Endothelial cell of umbilical vein (primary cell): ENCODE results near the gene MOXD1. TPM values are rescaled to one million over a fixed set of nuclear protein-coding genes. Genes with fewer than 3 reads are reported as not detected.

ENCODE experiments used
- BruUV-seq: library from RNA; stranded (reverse); fragments of 400-500 nt; replicated peaks from 2 replicates; lab custom pipeline; 2021; lab: Mats Ljungman, UMichigan
- CTCF ChIA-PET: fragments of 300-600, 350-600 bp; sonication (Branson Sonifier 250); formaldehyde crosslinking; loops from one replicate; lab custom pipeline; 2021; ENCODE audit warnings: antibody characterized with exemption, inconsistent platforms; lab: Charles Lee
- POLR2A ChIA-PET: fragments of 300-600, 350-600 bp; sonication (Branson Sonifier 250); formaldehyde crosslinking; loops from one replicate; lab custom pipeline; 2021; ENCODE audit warnings: antibody characterized with exemption, inconsistent platforms; lab: Charles Lee
- DNase-seq: peaks from one replicate; pipeline ENCODE4 v3.0.0-alpha.2; 2011; ENCODE audit warnings: low read depth, low spot score
- FAIRE-seq: peaks from 2 replicates; lab custom pipeline; 2011; peaks lifted over from hg19 to GRCh38; lab: Jason Lieb, UNC
- H2AFZ ChIP-seq: 2 replicates; pipeline ENCODE4 v1.6.0; 2012; ENCODE audit warnings: low read depth, low read length, control low read depth, inconsistent platforms
- H3K27ac ChIP-seq: 2 replicates; pipeline ENCODE4 v1.5.1; 2011; ENCODE audit warnings: low read depth, mild to moderate bottlenecking, control low read depth, low read length, moderate library complexity; ENCODE audit not compliant: insufficient read depth
- H3K27me3 ChIP-seq, 2 experiments: 2 replicates each; pipeline versions ENCODE4 v1.6.0 to v1.6.1; 2011; ENCODE audit warnings: low read length in 2 of 2, mixed read lengths in 1 of 2; ENCODE audit not compliant: control insufficient read depth in 2 of 2, insufficient read depth in 2 of 2
- H3K36me3 ChIP-seq, 2 experiments: 2 replicates in 1 of 2; 3 replicates in 1 of 2; pipeline ENCODE4 v1.5.1; 2011; ENCODE audit warnings: low read length in 2 of 2, mild to moderate bottlenecking in 1 of 2, moderate library complexity in 1 of 2; ENCODE audit not compliant: control insufficient read depth in 2 of 2, insufficient read depth in 2 of 2; ENCODE audit errors: extremely low read depth in 1 of 2
- H3K4me1 ChIP-seq: 3 replicates; pipeline ENCODE4 v1.5.1; 2011; ENCODE audit warnings: mild to moderate bottlenecking, low read length; ENCODE audit not compliant: control insufficient read depth, insufficient read depth; ENCODE audit errors: extremely low read depth
- H3K4me2 ChIP-seq: 2 replicates; pipeline ENCODE4 v1.6.1; 2011; ENCODE audit warnings: low read length, control low read depth, mixed read lengths; ENCODE audit not compliant: insufficient read depth
- H3K4me3 ChIP-seq, 3 experiments: fragments of 200-600 bp in 1 of 3; sonication (generic), shearing (Covaris generic) in 1 of 3; replicated peaks in 1 of 3; 2 replicates each; pipeline ENCODE4 v1.5.1; 2011 to 2016; ENCODE audit warnings: control low read depth in 3 of 3, low read length in 3 of 3, mild to moderate bottlenecking in 2 of 3, inconsistent platforms in 1 of 3, low read depth in 1 of 3, moderate library complexity in 1 of 3; ENCODE audit not compliant: insufficient read depth in 1 of 3
- H3K79me2 ChIP-seq: 2 replicates; pipeline ENCODE4 v1.6.0; 2012; ENCODE audit warnings: low read length, inconsistent platforms; ENCODE audit not compliant: control insufficient read depth, insufficient read depth
- H3K9ac ChIP-seq: replicated peaks from 2 replicates; pipeline ENCODE3; 2011; ENCODE audit warnings: low read length, control low read depth; ENCODE audit not compliant: insufficient read depth; ENCODE audit errors: extremely low read depth
- H3K9me1 ChIP-seq: replicated peaks from 3 replicates; pipeline ENCODE4 v1.6.0; 2011; ENCODE audit warnings: mild to moderate bottlenecking, low read length; ENCODE audit not compliant: control insufficient read depth, insufficient read depth; ENCODE audit errors: extremely low read depth
- H3K9me3 ChIP-seq: replicated peaks from 2 replicates; pipeline ENCODE4 v1.5.1; 2012; ENCODE audit warnings: low read length, inconsistent platforms; ENCODE audit not compliant: control insufficient read depth, insufficient read depth
- H4K20me1 ChIP-seq: replicated peaks from 2 replicates; pipeline ENCODE3; 2011; ENCODE audit warnings: mild to moderate bottlenecking, low read length; ENCODE audit not compliant: control insufficient read depth, insufficient read depth; ENCODE audit errors: extremely low read depth
- EZH2 ChIP-seq: IDR thresholded peaks from 2 replicates; pipeline ENCODE4 v1.6.1; 2012; ENCODE audit warnings: borderline replicate concordance, low read depth, mild to moderate bottlenecking, moderate library complexity, low read length, inconsistent platforms; ENCODE audit not compliant: severe bottlenecking
- GATA2 ChIP-seq: IDR thresholded peaks from 2 replicates; pipeline ENCODE4 v1.7.0; 2011; ENCODE audit warnings: low read depth, mild to moderate bottlenecking, moderate library complexity, mixed read lengths, low read length; ENCODE audit not compliant: insufficient read length, insufficient read depth
- JUN ChIP-seq: IDR thresholded peaks from 2 replicates; pipeline ENCODE4 v1.6.1; 2011; ENCODE audit warnings: borderline replicate concordance, low read depth; ENCODE audit not compliant: insufficient read length, insufficient read depth
- MYC ChIP-seq: IDR thresholded peaks from one replicate; pipeline ENCODE4 v1.6.1; 2011; ENCODE audit warnings: mild to moderate bottlenecking, low read depth, low read length
- POLR2AphosphoS5 ChIP-seq: IDR thresholded peaks from 2 replicates; pipeline ENCODE4 v1.6.1; 2012; ENCODE audit warnings: low read depth, mild to moderate bottlenecking, control low read depth, low read length, moderate library complexity; ENCODE audit not compliant: insufficient read depth
- dilution Hi-C: fragments of 300-500 bp; cut with MboI; formaldehyde crosslinking; loops from one replicate; pipeline ENCODE4 v1.15.0; 2019; ENCODE audit warnings: low sequenced_read_pairs; ENCODE audit not compliant: extremely low pct_ligation_motif_present
- intact Hi-C: fragments of 100-400 bp; cut with micrococcal nuclease; formaldehyde crosslinking; loops from one replicate; pipeline ENCODE4 v1.10.0; 2022
- polyA plus RNA-seq, 4 experiments: library from polyadenylated mRNA; depleted of rRNA in 3 of 4; stranded (reverse) in 3 of 4; unstranded in 1 of 4; fragments of >200 nt; gene quantifications; 2 replicates each; pipeline versions ENCODE4 v1.2.1 to v1.2.3, GENCODE V29; 2011 to 2012; ENCODE audit warnings: missing spikeins in 1 of 4
- total RNA-seq: library from RNA; stranded (reverse); gene quantifications from 2 replicates; pipeline ENCODE4 v1.2.3, GENCODE V29; 2021

Gene MOXD1
- total and polyA plus RNA-seq, 2 donors (not counting 3 experiments of a cell fraction or from before 2014, with no cell fraction given) = 0.01 TPM; not detected in 1

- dilution Hi-C loops (no loop called here), intact Hi-C loops (no loop called here)
- POLR2A ChIA-PET = no interaction called here
- TF ChIP-seq GATA2 (no peak), MYC (no peak), JUN (no peak), POLR2AphosphoS5 (no peak), EZH2 (no peak)
- H3K4me2 ChIP-seq = no peak overlapping the region
- no peaks in the 10 kb centered on the region for H3K9me1 ChIP-seq
- no TSS peak for BruUV-seq
- H3K27me3 ChIP-seq = peaks cover 3 to 24% of the 10 kb centered on the region in 2 experiments
- no peaks in the 10 kb centered on the region for H3K4me1 ChIP-seq
- CTCF ChIA-PET = interaction anchor here (1.0 to 2.3 kb wide), 4 partner anchors 20 to 164 kb away, joined by 3 to 5 read pairs (median 4); no protein-coding TSS in a partner anchor
- H3K36me3 ChIP-seq = no peaks in the 10 kb centered on the region
- H3K27ac ChIP-seq = no peak overlapping the region
- H3K79me2 ChIP-seq = no peaks in the 10 kb centered on the region
- H3K9ac ChIP-seq = no peak overlapping the region
- H2AFZ ChIP-seq = no peak overlapping the region
- no peak overlapping the region for H3K4me3 ChIP-seq
- DNase-seq (peak; percentile 7), FAIRE-seq (no peak)
- no peaks in the 10 kb centered on the region for H3K9me3 ChIP-seq
- H4K20me1 ChIP-seq = no peaks in the 10 kb centered on the region
Observed at GRCh38 chr6:132320007-132320406, 81.3 kb downstream of the MOXD1 start.

GRCh38 chr6:132316970-132317369 is 84.3 kb downstream of the MOXD1 start:
- POLR2A ChIA-PET = no interaction called here
- no TSS peak for BruUV-seq
- Histone ChIP-seq H3K4me3 (no peak overlapping the region), H3K9me1 (no peaks in the 10 kb centered on the region), H3K27ac (no peak overlapping the region), H3K27me3 (peaks cover 0 to 11% of the 10 kb centered on the region in 2 experiments), H3K4me1 (no peaks in the 10 kb centered on the region), H4K20me1 (no peaks in the 10 kb centered on the region), H3K4me2 (no peak overlapping the region), H3K79me2 (no peaks in the 10 kb centered on the region), H3K9ac (no peak overlapping the region), H2AFZ (no peak overlapping the region), H3K9me3 (no peaks in the 10 kb centered on the region), H3K36me3 (no peaks in the 10 kb centered on the region)
- FAIRE-seq (no peak), DNase-seq (no peak)
- no peak for TF ChIP-seq GATA2
- dilution Hi-C loops (no loop called here), intact Hi-C loops (no loop called here)
- CTCF ChIA-PET = interaction anchor here (0.9 to 2.0 kb wide), 2 partner anchors 17 to 37 kb away, joined by 3 to 6 read pairs; no protein-coding TSS in a partner anchor
